Prostate gland (tissue), 2 donors: Measurements from ENCODE around the gene SLC24A3. TPM values are rescaled to one million over a fixed set of nuclear protein-coding genes. Genes with fewer than 3 reads are reported as not detected.

ENCODE experiments used
- DNase-seq: peaks from one replicate; pipeline ENCODE4 v3.0.0-alpha.2; 2019; ENCODE audit warnings: low spot score
- H3K27ac ChIP-seq, 2 donors: fragments of 200-600 bp; sonication (generic); 2 replicates each; pipeline ENCODE4 v1.5.1; 2017 to 2019
- H3K27me3 ChIP-seq: fragments of 200-600 bp; sonication (generic); replicated peaks from 2 replicates; pipeline ENCODE4 v1.5.1; 2019; ENCODE audit not compliant: insufficient read depth
- H3K36me3 ChIP-seq, 2 donors: fragments of 200-600 bp; sonication (generic); 1 replicate in 1 of 2; 2 replicates in 1 of 2; pipeline versions ENCODE4 v1.5.1 to v1.8.1; 2017 to 2019
- H3K4me1 ChIP-seq: fragments of 200-600 bp; sonication (generic); replicated peaks from 2 replicates; pipeline ENCODE4 v1.5.1; 2019
- H3K4me3 ChIP-seq, 2 donors: fragments of 200-600 bp; sonication (generic); 2 replicates each; pipeline ENCODE4 v1.5.1; 2017 to 2019
- H3K9me3 ChIP-seq: fragments of 200-600 bp; sonication (generic); 2 replicates; pipeline ENCODE4 v1.5.1; 2017
- CTCF ChIP-seq, 4 experiments: fragments of 200-600 bp in 2 of 4; fragments of 450-650 bp in 2 of 4; sonication (generic) in 2 of 4; IDR thresholded peaks; 1 replicate in 3 of 4; 2 replicates in 1 of 4; pipeline ENCODE4 v1.5.1; 2016 to 2019; ENCODE audit warnings: antibody characterized with exemption in 4 of 4, mild to moderate bottlenecking in 2 of 4, moderate library complexity in 2 of 4
- POLR2A ChIP-seq: fragments of 450-650 bp; IDR thresholded peaks from one replicate; pipeline ENCODE4 v1.6.1; 2016; ENCODE audit warnings: antibody characterized with exemption, mild to moderate bottlenecking
- POLR2AphosphoS5 ChIP-seq: sonication (generic); formaldehyde crosslinking; IDR thresholded peaks from one replicate; pipeline ENCODE4 v1.6.1; 2017; ENCODE audit warnings: antibody characterized with exemption
- WGBS: methylation state at CpG from one replicate; pipeline ENCODE4 v1.1.5; 2018; 5-methylcytosine and 5-hydroxymethylcytosine counted together
- intact Hi-C: fragments of 100-400 bp; cut with DNase I; formaldehyde crosslinking; loops from one replicate; pipeline ENCODE4 v1.14.2; 2022
- total RNA-seq, 2 donors: library from RNA; depleted of rRNA; stranded (reverse); fragments of >200 nt; gene quantifications; one replicate each; pipeline ENCODE4 v1.1.0, GENCODE V29; 2016

Gene SLC24A3
- total RNA-seq, 2 donors from 2014 or later: 4.6 to 8.0 TPM

GRCh38 chr20:19697415-19697814 lies 485.0 kb downstream of the SLC24A3 start:
- TF ChIP-seq POLR2AphosphoS5 (no peak), CTCF (IDR thresholded peaks at IDR 0.05) (no peak), POLR2A (no peak)

GRCh38 chr20:19699180-19699971 lies 486.9 kb downstream of the SLC24A3 start:
- Histone ChIP-seq H3K27me3 (no peaks in the 10 kb centered on the region), H3K4me3 (no peak overlapping the region), H3K27ac (no peak overlapping the region), H3K4me1 (no peaks in the 10 kb centered on the region), H3K36me3 (no peaks in the 10 kb centered on the region), H3K9me3 (no peaks in the 10 kb centered on the region)
- WGBS: 91% methylated on average over 4 of the region's 4 CpGs
- intact Hi-C loops: loop anchor here (10.0 kb wide), 2 partner anchors 85 to 185 kb away; no protein-coding TSS in a partner anchor
- TF ChIP-seq POLR2AphosphoS5 (no peak), CTCF (IDR thresholded peaks at IDR 0.05) (no peak), POLR2A (no peak)
- DNase-seq: no peak

More at GRCh38 chr20:19697415-19697814, 485.0 kb downstream of the SLC24A3 start:
- no peaks in the 10 kb centered on the region for H3K36me3 ChIP-seq
- H3K9me3 ChIP-seq: no peaks in the 10 kb centered on the region
- no peaks in the 10 kb centered on the region for H3K4me1 ChIP-seq
- intact Hi-C loops: loop anchor here (10.0 kb wide), 2 partner anchors 87 to 187 kb away; no protein-coding TSS in a partner anchor
- H3K27ac ChIP-seq: no peak overlapping the region
- no peak for DNase-seq
- 89% methylated on average over 2 of the region's 2 CpGs for WGBS
- no peak overlapping the region for H3K4me3 ChIP-seq
- H3K27me3 ChIP-seq: no peaks in the 10 kb centered on the region

GRCh38 chr20:19701429-19701828 lies 489.0 kb downstream of the SLC24A3 start:
- Histone ChIP-seq H3K4me3 (no peak overlapping the region), H3K4me1 (no peaks in the 10 kb centered on the region), H3K9me3 (no peaks in the 10 kb centered on the region), H3K36me3 (no peaks in the 10 kb centered on the region), H3K27me3 (no peaks in the 10 kb centered on the region), H3K27ac (no peak overlapping the region)
- DNase-seq: no peak
- WGBS: 87% methylated on average over 3 of the region's 3 CpGs
- TF ChIP-seq POLR2A (no peak), CTCF (IDR thresholded peaks at IDR 0.05) (no peak), POLR2AphosphoS5 (no peak)
- intact Hi-C loops: no loop called here

- H3K9me3 ChIP-seq: no peaks in the 10 kb centered on the region
- DNase-seq: no peak
- no peak overlapping the region for H3K27ac ChIP-seq
- no peaks in the 10 kb centered on the region for H3K36me3 ChIP-seq
- H3K4me1 ChIP-seq: no peaks in the 10 kb centered on the region
- H3K27me3 ChIP-seq: no peaks in the 10 kb centered on the region
- TF ChIP-seq CTCF (IDR thresholded peaks at IDR 0.05) (no peak), POLR2A (no peak), POLR2AphosphoS5 (no peak)
- intact Hi-C loops: no loop called here
- 90% methylated on average over 4 of the region's 4 CpGs for WGBS
- H3K4me3 ChIP-seq: no peak overlapping the region
Observed at GRCh38 chr20:19706463-19706862, 494.0 kb downstream of the SLC24A3 start.
